SH-SY5Y (cell line): ENCODE results near the gene COMMD1.
A peak's percentile ranks its signal among the peaks of the same experiment; 100 is the strongest.

ENCODE experiments used
- GATA2 ChIP-seq: IDR thresholded peaks from 2 replicates; pipeline ENCODE4 v1.6.1; 2011; ENCODE audit warnings: mild to moderate bottlenecking, low read depth, low read length
- GATA3 ChIP-seq: IDR thresholded peaks from 2 replicates; pipeline ENCODE4 v1.6.1; 2011; ENCODE audit warnings: low read depth, mild to moderate bottlenecking, low read length, moderate library complexity

Gene COMMD1

DNA sequence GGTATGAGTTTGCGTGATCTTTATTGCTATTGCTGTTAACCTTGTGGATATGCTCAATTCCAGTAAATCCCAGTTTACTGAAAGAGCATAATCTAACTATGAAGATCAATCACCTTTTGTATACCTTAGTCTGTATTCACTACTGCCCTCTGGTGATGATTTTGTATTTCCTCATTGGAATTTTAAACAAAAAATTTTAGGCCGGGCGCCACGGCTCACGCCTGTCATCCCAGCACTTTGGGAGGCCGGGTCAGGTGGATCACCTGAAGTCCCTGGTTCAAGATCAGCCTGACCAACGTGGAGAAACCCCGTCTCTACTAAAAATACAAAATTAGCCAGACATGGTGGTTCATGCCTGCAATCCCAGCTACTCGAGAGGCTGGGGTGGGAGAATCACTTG, 5.1 kb downstream of the COMMD1 start:
- TF ChIP-seq GATA2 (no peak), GATA3 (no peak)

DNA sequence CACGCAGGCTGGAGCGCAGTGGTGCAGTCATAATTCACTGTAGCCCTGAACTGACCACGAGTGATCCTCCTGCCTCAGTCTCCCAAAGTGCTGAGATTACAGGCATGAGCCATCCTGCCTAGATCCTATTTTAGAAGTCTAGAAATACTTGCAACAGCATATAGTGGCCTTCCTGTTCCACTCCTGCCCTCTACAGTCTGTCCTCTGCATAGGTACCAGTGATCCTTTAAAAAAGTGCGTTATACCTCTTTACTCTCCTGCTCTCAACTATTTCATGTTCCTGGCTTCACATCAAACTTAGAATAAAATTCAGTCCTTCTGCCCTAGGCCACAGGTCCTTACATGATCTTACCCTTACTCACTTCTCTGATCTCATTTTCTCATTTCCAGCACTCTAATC, 6.0 kb downstream of the COMMD1 start:
- no peak for TF ChIP-seq GATA3
- no peak for TF ChIP-seq GATA2

DNA sequence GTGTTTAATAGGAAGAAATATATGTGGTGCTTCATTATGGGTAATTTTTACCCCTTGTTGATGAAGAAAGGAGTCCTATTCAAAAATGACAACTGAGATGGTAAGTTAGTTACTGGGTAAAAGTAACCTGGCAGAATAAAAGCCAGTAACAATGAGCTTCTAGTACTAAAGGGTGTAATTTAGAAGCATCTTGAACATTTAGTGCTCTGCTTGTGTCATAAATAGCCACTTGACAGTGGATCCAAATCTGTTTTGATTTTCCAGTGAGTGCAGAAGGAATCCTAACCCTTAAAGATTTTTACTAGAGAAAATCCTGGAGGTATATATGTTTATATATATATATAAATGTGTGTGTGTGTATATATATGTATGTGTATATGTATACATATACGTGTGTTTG, 15.1 kb downstream of the COMMD1 start:
- TF ChIP-seq GATA2 (no peak), GATA3 (no peak)

DNA sequence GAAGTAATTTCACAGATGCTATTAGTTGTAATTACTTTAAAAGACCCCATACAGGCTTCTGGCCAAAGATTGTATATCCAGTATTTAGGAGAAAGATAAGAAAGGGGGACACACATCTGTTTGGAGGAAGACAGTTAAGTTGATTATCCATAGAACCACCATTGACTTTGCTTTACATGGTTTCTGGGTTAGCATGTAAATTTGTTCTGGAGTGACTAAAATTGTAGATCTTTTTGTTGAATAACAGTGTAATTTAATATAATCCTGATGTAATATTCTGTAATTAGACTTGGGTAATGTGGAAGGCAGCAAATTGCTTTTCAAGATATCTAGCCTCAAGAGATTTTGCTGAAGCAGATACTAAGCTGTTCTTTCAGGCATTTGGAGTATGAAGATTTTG, 17.2 kb downstream of the COMMD1 start:
- TF ChIP-seq GATA2 (no peak), GATA3 (peak; percentile 54; the same call in 1 of the 2 replicates)

DNA sequence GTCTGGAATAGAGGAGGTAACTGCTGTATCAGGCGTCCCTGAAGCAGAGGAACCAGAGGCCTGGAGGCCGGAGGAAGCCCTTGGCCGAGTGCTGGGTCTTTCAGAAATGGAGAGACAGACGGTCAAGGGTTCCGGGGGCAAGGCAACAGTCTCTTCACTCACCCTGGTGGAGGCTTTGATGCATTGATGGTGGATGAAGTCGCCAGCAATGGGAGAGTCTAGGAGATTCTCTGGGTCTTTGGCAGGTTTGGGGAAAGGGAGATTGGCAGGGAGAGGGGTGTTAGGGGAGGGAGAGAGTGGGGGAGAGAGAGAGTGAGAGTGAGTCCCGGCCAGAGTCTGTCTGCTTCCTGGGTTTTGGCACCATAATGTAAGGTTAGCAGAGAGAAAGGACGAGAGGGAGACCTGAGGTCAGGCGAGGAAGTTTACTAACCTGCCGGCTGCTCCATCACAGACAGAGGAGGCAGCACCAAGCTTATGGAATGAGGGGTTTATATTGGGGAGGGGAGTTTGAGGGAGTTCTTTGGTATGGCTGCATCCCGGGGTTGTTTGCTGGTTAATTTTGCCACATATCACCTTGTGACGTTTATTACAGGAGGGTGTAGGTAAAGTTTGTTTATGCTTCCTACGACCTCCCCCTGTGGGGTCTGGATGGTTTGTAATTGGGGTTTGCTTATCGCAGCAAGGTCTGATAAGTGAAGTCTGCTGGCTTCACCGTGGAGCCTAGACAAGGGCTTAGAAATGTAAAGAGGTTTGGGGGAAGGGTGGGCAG, 19.6 kb downstream of the COMMD1 start:
- TF ChIP-seq GATA2 (no peak), GATA3 (no peak)

DNA sequence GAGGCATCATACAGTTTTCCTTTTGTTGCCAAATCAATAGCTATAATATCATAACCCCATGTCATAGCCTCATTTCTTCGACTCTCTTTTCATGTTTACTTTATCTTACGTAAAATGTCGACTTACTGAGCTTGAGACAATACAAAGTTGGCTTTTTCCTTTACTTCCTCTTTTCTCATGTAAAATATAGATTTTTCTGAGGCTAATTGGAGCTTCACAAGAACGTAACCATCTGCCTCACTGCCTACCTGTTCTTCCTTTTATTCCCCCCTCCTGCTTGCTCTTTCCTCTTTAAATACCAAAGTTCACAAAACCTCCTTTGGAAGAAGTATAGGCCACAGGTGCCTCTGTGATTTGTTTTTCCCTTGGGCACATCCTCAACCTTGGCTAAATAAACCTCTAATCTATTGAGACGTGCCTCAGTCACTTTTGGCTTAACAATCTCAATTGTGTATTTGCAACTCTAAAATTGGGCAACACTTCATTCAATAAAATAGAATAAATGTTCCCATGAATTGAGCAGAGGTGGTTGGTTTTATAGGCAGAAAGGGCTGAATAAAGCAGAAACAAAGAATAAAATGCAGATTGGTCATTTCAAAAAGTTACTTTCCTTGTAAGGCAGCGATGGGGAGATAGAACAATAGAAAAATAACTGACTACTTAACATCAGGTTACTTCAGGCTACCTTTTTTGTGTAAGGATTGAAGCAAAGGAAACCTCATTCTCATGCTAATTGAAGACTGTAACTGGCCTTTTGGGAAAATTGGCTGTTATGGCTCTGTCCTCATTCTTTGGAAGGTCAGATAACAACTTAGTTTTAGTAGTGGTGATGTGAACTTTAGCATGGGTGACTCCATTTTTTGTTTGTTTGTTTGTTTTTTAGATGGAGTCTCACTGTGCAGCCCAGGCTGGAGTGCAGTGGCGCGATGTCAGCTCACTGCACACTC, 21.3 kb downstream of the COMMD1 start:
- no peak for TF ChIP-seq GATA2
- TF ChIP-seq GATA3: no peak

DNA sequence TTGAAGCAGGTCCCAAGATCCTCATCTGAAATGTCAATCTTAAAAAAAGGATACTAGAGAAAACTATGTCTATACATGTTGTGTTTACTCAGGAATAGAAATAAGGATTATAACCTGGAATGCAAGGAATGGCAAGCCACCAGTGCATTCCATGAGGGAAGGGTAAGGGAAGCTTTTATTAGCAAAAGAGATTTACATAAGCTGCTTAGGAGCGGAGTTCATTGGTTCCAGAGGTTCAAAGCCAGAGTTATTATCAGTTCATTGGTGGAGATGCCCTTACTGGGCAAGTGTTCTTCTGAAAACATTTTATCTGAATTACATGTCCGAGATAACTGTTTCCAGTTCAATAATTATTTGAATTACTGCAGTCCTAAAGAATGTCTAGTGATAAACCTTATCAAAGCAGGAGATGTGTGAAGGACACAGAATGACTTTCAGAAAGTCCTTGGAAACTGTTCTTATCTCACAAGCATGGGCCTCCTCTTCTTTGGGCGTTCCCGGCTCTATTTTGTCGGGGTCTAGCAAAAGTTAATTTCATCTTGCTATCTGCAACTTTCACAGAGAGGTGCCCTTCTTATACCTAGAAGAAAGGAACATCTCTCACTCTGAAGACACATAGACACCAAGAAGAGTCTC, 23.5 kb downstream of the COMMD1 start:
- no peak for TF ChIP-seq GATA2
- no peak for TF ChIP-seq GATA3

DNA sequence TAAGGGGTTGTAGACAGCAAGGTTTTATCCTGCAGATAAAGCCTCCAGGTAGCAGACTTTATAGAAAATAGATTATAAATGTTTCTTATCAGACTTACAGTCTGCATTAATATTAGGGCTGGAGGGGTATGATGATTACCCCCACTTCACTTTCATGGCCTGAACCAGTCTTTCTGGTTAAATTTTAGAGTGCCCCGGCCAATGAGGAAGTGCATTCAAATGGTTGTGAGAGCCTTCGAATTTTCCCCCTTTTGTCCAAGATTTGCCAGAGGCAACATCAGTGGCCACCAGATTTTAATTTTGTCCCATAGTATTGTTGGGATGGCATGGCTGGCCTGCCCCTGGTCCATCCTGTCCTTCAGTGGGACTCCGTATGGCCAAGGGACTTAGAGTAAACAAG, 31.6 kb downstream of the COMMD1 start:
- TF ChIP-seq GATA2 (no peak), GATA3 (no peak)

DNA sequence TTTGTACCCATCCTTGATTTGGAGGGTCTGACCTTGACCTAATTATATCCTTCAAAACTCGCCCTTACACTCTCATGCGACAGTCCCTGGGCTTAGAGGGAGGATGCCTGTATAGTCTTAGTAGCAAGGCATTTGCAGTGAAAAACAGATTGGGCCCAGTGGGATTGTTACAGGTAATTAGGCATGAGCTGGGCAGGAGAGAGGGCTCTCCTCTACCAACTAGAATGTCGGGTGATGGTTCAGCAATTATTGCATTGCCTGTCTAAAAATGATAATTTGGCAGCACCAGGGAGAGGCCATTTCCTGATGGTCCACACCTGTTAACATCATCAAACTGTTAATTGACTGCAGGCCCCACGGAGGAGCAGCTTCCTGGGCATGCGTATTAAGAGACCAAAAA, 32.4 kb downstream of the COMMD1 start:
- no peak for TF ChIP-seq GATA2
- no peak for TF ChIP-seq GATA3

DNA sequence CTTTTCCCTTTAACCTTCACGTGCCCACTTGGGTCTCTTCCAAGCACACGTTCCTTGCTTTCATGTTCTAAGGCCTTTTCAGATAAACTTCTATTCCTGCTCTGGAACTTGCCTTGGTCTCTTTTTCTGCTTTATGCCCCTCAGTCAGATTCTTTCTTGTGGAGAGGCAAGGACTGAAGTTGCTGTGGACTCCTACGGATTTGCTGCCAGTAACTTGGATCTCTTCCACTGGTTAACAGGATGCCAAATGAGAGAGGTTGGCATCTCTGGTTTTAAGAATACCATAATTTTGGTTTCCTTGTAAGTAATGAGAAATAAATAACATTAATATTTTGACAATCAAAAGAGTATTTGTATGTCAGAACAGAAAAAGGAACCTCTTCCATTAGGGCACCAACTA, 33.0 kb downstream of the COMMD1 start:
- TF ChIP-seq GATA2: no peak
- no peak for TF ChIP-seq GATA3

DNA sequence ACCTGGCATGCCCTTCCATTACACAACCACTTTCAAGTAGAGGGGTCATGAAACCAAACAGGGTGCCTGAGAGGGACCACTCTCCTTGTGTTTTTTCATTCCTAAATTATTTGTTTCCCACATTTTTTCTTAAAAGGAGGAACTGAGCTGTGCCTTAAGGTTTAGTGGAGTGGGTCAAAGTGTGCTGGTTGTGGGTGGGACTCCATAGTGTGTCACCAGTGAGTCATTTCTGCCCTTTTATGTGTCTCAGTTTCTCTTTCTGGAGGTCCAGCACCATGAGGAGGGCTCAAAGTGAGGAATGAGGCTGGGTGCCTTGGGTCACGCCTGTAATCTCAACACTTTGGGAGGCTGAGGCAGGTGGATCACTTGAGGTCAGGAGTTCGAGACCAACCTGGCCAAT, 37.8 kb downstream of the COMMD1 start:
- no peak for TF ChIP-seq GATA3
- TF ChIP-seq GATA2: no peak

DNA sequence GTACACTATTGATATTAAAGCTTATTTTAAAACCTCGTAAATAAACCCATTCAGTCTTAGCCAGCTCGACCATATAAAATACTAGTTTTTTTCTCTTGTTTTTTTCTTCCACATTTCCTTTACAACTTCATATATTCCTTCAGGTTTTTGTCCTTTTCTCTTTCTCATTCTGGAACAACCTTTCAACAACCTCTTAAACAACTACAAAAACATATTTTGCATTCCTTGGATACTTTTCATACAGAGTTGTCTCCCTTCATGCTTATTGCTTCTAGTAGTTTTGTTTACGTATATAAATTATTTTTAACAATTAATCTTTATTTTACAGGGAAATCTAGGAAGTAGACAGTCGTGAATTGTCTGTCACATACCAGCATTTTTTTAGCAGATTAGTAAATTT, 41.2 kb downstream of the COMMD1 start:
- no peak for TF ChIP-seq GATA3
- TF ChIP-seq GATA2: no peak

DNA sequence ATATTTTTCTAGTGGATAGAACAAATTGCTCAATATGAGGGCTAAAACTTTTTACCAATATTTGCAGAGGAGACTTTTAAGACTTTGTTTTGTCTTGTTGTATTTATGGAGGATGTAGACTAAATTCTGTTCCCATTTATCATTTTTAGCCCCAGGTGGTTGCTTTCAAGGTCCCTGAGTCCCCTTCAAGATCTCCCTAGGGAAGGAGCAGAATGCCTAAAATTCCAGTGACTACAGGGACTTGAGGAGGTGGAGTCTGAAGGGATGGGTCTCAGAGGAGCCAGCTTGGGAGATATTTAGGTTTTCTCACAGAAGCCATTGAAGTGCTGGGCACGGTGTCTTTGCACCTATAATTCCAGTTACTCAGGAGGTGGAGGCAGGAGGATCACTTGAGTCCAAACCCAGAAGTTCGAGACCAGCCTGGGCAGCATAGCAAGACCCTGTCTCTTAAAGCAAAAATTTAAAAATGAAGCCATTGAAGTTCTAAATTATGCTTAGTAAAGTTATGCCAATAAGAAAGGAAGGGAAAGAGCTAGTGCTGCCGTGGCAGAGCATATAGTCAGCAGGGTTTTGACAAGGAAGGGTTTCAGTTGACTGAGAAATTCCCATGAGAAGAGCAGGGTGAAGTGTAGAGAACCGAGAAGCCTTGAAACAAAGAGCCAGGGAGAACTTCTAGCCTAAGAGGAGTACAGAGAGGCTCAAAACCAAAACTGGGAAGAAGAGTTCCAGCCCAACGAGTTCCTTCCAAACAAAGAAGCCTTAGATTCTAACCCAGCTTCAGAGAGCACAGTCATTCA, 43.4 kb downstream of the COMMD1 start:
- no peak for TF ChIP-seq GATA2
- no peak for TF ChIP-seq GATA3

DNA sequence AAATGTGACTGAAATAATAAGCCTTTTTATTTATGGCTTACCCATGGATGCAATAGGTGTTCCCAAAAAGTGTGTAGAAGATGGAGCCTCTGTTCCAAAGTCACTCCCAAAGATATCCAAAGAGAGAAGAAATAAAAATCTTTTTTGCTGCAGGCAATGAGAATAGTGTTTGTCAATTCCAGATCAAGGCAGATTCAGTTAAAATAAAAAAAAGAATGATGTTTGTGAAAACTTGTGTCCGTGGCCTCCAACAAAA, 43.9 kb downstream of the COMMD1 start:
- TF ChIP-seq GATA3 (no peak), GATA2 (no peak)
